SK-N-SH (cell line): ENCODE data around the gene CYFIP2.

Experiments
- FOSL2 ChIP-seq: IDR thresholded peaks from 2 replicates; pipeline ENCODE4 v1.4.0; 2012; ENCODE audit warnings: low read depth, mild to moderate bottlenecking, moderate library complexity, borderline replicate concordance
- GATA2 ChIP-seq: sonication (generic); formaldehyde crosslinking; IDR thresholded peaks from 2 replicates; pipeline ENCODE4 v1.5.0; 2020; ENCODE audit warnings: mild to moderate bottlenecking, missing genetic modification reagents
- NFIC ChIP-seq: IDR thresholded peaks from 2 replicates; pipeline ENCODE4 v1.4.0; 2012; ENCODE audit warnings: borderline replicate concordance
- POLR2AphosphoS5 ChIP-seq: IDR thresholded peaks from 2 replicates; pipeline ENCODE4 v1.6.1; 2012; ENCODE audit warnings: low read depth, low read length
- RCOR1 ChIP-seq: fragments of 150-350 bp; IDR thresholded peaks from 2 replicates; pipeline ENCODE4 v1.6.1; 2017; ENCODE audit warnings: antibody characterized with exemption, low read length
- RXRA ChIP-seq: IDR thresholded peaks from 2 replicates; pipeline ENCODE4 v1.4.0; 2012; ENCODE audit warnings: low read depth, mild to moderate bottlenecking, borderline replicate concordance
- SMC3 ChIP-seq: IDR thresholded peaks from 2 replicates; pipeline ENCODE4 v1.6.1; 2012; ENCODE audit warnings: low read depth, low read length, improper control_type of control experiment
- TEAD4 ChIP-seq: IDR thresholded peaks from 2 replicates; pipeline ENCODE4 v1.4.0; 2012; ENCODE audit warnings: mild to moderate bottlenecking, borderline replicate concordance; ENCODE audit not compliant: insufficient read depth
- TF ChIP-seq, protein P1 (sequence below): IDR thresholded peaks from 2 replicates; pipeline ENCODE4 v1.6.1; 2012; ENCODE audit warnings: mild to moderate bottlenecking, low read depth, low read length, moderate library complexity
- TF ChIP-seq, protein P2 (sequence below): fragments of 200-600 bp; sonication (generic); IDR thresholded peaks from 2 replicates; pipeline ENCODE4 v1.6.1; 2017; ENCODE audit warnings: antibody characterized with exemption, mild to moderate bottlenecking, moderate library complexity
- TF ChIP-seq, protein P3 (sequence below): IDR thresholded peaks from 2 replicates; pipeline ENCODE4 v1.4.0; 2012; ENCODE audit warnings: low read depth

DNA sequence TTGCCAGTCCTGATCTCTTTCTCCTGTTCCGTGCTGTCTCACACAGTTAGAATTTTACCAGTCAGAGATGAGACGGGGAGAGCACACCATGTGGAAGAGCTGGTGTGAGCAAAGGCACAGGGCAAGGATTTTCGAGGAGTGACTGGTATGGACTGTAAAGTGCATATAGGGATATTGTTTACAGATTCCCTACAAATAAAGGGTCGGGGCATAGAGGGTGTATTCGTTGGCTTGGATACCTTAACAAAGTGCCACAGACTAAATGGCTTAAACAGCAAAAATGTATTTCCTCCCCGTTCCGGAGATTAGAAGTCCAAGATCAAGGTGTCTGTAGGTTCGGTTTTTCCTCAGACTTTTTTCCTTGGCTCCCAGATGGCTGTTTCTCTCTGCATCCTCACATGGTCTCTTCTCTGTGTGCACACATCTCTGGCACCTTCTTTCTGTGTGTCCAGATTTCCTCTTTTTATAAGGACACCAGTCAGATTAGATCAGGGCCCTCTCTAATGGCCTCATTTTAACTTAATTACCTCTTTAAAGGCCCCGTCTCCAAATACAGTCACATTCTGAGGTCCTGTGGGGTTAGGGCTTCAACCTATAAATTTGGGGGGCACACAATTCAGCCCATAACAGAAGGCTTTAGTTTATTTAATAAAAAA, 23.4 kb downstream of the CYFIP2 start:
- TF ChIP-seq, protein P1, sequence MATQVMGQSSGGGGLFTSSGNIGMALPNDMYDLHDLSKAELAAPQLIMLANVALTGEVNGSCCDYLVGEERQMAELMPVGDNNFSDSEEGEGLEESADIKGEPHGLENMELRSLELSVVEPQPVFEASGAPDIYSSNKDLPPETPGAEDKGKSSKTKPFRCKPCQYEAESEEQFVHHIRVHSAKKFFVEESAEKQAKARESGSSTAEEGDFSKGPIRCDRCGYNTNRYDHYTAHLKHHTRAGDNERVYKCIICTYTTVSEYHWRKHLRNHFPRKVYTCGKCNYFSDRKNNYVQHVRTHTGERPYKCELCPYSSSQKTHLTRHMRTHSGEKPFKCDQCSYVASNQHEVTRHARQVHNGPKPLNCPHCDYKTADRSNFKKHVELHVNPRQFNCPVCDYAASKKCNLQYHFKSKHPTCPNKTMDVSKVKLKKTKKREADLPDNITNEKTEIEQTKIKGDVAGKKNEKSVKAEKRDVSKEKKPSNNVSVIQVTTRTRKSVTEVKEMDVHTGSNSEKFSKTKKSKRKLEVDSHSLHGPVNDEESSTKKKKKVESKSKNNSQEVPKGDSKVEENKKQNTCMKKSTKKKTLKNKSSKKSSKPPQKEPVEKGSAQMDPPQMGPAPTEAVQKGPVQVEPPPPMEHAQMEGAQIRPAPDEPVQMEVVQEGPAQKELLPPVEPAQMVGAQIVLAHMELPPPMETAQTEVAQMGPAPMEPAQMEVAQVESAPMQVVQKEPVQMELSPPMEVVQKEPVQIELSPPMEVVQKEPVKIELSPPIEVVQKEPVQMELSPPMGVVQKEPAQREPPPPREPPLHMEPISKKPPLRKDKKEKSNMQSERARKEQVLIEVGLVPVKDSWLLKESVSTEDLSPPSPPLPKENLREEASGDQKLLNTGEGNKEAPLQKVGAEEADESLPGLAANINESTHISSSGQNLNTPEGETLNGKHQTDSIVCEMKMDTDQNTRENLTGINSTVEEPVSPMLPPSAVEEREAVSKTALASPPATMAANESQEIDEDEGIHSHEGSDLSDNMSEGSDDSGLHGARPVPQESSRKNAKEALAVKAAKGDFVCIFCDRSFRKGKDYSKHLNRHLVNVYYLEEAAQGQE, result no peak
- TF ChIP-seq, protein P2, sequence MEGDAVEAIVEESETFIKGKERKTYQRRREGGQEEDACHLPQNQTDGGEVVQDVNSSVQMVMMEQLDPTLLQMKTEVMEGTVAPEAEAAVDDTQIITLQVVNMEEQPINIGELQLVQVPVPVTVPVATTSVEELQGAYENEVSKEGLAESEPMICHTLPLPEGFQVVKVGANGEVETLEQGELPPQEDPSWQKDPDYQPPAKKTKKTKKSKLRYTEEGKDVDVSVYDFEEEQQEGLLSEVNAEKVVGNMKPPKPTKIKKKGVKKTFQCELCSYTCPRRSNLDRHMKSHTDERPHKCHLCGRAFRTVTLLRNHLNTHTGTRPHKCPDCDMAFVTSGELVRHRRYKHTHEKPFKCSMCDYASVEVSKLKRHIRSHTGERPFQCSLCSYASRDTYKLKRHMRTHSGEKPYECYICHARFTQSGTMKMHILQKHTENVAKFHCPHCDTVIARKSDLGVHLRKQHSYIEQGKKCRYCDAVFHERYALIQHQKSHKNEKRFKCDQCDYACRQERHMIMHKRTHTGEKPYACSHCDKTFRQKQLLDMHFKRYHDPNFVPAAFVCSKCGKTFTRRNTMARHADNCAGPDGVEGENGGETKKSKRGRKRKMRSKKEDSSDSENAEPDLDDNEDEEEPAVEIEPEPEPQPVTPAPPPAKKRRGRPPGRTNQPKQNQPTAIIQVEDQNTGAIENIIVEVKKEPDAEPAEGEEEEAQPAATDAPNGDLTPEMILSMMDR, result no peak
- TF ChIP-seq POLR2AphosphoS5 (no peak), RCOR1 (peak; percentile 58; the same call in 1 of the 2 replicates), NFIC (no peak), SMC3 (no peak), TEAD4 (no peak), FOSL2 (no peak), GATA2 (CRISPR knock-in tag) (peak; percentile 50), RXRA (no peak)
- TF ChIP-seq, protein P3, sequence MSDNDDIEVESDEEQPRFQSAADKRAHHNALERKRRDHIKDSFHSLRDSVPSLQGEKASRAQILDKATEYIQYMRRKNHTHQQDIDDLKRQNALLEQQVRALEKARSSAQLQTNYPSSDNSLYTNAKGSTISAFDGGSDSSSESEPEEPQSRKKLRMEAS, result no peak
